ENCODE measurements around the gene TPSG1. TPM values are rescaled to one million over a fixed set of nuclear protein-coding genes. Genes with fewer than 3 reads are reported as not detected.
"Not testable (repeated sequence)": the region's sequence is repeated elsewhere in the genome, so short reads cannot be mapped to it uniquely, and the experiment has no call there.

The TPSG1 gene
- total RNA-seq, 2 experiments from 2014 or later = not detected

DNA sequence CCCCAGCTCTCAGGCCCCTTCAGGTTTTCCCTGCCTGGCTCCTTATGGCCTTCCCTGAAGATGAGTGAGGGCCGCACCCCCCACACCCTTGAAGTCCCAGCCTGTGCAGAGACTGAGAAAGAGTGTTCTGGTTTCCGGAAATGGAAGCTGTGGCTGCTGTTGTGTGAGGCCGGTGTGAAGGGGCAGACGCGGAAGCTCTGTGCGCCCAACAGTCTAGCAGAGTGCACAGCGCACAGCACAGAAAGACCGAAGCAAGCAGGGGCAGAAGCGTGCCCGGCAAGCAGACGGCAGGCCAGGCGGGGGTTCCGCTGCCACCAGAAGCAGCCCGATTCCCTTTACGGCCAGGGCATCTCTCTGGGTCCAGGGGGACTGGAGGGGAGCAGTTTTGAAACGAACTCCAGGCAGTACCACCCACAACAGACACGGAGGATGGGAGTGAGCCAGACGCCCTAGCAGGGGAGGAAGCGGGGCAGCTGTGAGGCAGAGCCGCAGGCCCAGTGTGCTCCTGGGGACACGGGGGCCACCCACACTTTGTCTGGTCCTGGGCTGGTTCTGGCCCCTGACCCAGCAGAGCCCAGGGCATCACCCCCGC, 16.7 kb downstream of the TPSG1 start:
- H3K9me3 Mint-ChIP-seq (ENCODE audit: low read depth) = no peaks in the 10 kb centered on the region
- POLR2A ChIA-PET = no interaction called here
- CTCF ChIA-PET = no interaction called here
- H3K27me3 Mint-ChIP-seq = no peaks in the 10 kb centered on the region
- intact Hi-C loops (cut with DNase I, micrococcal nuclease) = no loop called here
- H3K27ac Mint-ChIP-seq = peak overlapping the region; percentile 71
- DNase-seq (peak; percentile 31), ATAC-seq (peak; percentile 77)
- no peaks in the 10 kb centered on the region for H3K36me3 Mint-ChIP-seq (ENCODE audit: low read depth)
- H3K4me1 Mint-ChIP-seq = peaks cover 5% of the 10 kb centered on the region
- H3K4me3 Mint-ChIP-seq = peak overlapping the region; percentile 29

DNA sequence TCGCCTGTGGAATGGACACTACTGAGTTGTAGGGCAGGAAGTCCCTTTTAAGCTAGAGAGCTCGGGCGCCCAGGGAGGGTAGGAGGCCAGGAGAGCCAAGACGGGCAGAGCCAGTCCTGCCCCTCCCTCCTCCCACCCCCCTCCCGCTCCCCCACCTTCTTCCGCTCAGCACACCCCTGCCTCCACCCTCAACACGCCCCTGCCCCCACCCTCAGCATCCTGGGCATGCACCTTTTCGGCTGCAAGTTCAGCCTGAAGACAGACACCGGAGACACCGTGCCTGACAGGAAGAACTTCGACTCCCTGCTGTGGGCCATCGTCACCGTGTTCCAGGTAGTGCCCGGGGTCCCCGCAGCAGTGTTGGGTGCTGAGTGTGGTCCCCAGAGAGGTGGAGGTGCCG, 18.3 kb downstream of the TPSG1 start:
- H3K27me3 Mint-ChIP-seq = no peaks in the 10 kb centered on the region
- CTCF ChIA-PET = no interaction called here
- intact Hi-C loops (cut with DNase I, micrococcal nuclease) = no loop called here
- ATAC-seq (peak; percentile 27), DNase-seq (peak; percentile 23)
- H3K4me1 Mint-ChIP-seq = peaks cover 5% of the 10 kb centered on the region
- H3K36me3 Mint-ChIP-seq (ENCODE audit: low read depth) = no peaks in the 10 kb centered on the region
- H3K27ac Mint-ChIP-seq = no peak overlapping the region
- POLR2A ChIA-PET = no interaction called here
- peak overlapping the region; percentile 36 for H3K4me3 Mint-ChIP-seq
- no peaks in the 10 kb centered on the region for H3K9me3 Mint-ChIP-seq (ENCODE audit: low read depth)

DNA sequence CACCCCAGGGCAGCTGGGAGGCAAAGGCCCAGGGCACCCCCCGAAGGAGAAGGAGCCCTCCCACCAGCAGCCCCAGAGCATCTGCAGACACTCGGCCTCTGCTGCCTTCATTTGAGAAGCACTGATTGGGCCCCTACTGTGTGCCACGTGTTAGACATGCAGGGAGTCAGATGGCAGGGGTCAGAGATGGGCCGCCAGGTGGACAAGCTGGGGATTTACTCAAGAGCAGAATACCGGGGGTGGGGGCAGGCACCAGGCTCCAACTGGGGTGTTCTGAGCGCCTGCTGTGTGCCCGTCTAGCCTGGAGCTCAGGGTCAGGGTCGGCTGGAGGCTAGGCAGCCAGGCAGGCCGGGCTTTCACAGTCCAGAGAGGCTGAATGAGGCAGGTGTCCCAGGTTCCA, 18.7 kb downstream of the TPSG1 start:
- no peak for ATAC-seq
- H3K27ac Mint-ChIP-seq = no peak overlapping the region
- peaks cover 5% of the 10 kb centered on the region for H3K4me1 Mint-ChIP-seq
- H3K27me3 Mint-ChIP-seq = no peaks in the 10 kb centered on the region
- H3K9me3 Mint-ChIP-seq (ENCODE audit: low read depth) = no peaks in the 10 kb centered on the region
- POLR2A ChIA-PET = no interaction called here
- H3K4me3 Mint-ChIP-seq = no peak overlapping the region
- H3K36me3 Mint-ChIP-seq (ENCODE audit: low read depth) = no peaks in the 10 kb centered on the region
- intact Hi-C loops (cut with DNase I, micrococcal nuclease) = no loop called here
- DNase-seq = no peak
- CTCF ChIA-PET = no interaction called here

DNA sequence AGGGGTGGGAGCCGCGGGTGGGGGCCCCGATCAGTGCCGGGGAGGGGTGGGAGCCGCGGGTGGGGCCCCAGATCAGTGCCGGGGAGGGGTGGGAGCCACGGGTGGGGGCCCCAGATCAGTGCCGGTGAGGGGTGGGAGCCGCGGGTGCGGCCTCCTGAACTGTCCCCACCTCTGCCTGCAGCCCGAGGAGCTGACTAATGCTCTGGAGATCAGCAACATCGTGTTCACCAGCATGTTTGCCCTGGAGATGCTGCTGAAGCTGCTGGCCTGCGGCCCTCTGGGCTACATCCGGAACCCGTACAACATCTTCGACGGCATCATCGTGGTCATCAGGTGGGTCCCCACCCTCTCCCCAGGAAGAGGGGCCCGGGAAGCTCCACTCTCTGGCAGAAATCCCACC, 20.1 kb downstream of the TPSG1 start:
- Mint-ChIP-seq H3K9me3 (ENCODE audit: low read depth) (no peaks in the 10 kb centered on the region), H3K4me1 (peaks cover 5% of the 10 kb centered on the region), H3K4me3 (no peak overlapping the region), H3K36me3 (ENCODE audit: low read depth) (no peaks in the 10 kb centered on the region), H3K27ac (no peak overlapping the region), H3K27me3 (no peaks in the 10 kb centered on the region)
- intact Hi-C loops (cut with DNase I, micrococcal nuclease) = no loop called here
- ChIA-PET POLR2A (no interaction called here), CTCF (no interaction called here)
- DNase-seq (no peak), ATAC-seq (no peak)

DNA sequence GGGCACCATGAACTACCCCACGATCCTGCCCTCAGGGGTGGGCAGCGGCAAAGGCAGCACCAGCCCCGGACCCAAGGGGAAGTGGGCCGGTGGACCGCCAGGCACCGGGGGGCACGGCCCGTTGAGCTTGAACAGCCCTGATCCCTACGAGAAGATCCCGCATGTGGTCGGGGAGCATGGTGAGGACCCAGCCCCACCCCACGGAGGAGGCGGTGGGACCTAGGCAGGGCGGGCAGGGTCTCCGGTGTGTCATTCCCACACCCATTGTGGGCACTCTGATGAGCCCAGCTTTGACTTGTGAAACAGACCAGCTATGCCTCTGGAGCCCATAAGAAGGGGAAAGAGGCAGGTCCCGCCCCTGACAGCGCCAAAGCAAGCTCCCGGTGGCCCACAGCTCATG, 22.8 kb downstream of the TPSG1 start:
- Mint-ChIP-seq H3K9me3 (ENCODE audit: low read depth) (no peaks in the 10 kb centered on the region), H3K4me1 (no peaks in the 10 kb centered on the region), H3K36me3 (ENCODE audit: low read depth) (no peaks in the 10 kb centered on the region), H3K4me3 (no peak overlapping the region), H3K27me3 (no peaks in the 10 kb centered on the region), H3K27ac (no peak overlapping the region)
- ChIA-PET POLR2A (no interaction called here), CTCF (no interaction called here)
- DNase-seq (no peak), ATAC-seq (no peak)
- intact Hi-C loops (cut with DNase I, micrococcal nuclease) = no loop called here

DNA sequence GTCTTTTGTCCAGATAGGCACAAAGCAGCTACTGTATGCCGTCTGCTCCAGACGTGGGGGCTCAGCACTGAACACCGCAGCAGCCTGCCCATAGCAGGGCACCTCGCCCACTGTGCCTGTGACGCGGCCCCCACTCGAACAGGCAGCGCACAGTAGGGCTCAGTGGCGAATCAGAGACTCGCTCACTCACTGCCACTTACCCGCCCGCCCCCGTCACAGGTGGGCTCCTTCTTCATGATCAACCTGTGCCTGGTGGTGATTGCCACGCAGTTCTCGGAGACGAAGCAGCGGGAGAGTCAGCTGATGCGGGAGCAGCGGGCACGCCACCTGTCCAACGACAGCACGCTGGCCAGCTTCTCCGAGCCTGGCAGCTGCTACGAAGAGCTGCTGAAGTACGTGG, 23.6 kb downstream of the TPSG1 start:
- no peak for ATAC-seq
- H3K9me3 Mint-ChIP-seq (ENCODE audit: low read depth) = no peaks in the 10 kb centered on the region
- no peaks in the 10 kb centered on the region for H3K36me3 Mint-ChIP-seq (ENCODE audit: low read depth)
- DNase-seq = no peak
- H3K27ac Mint-ChIP-seq = no peak overlapping the region
- H3K4me3 Mint-ChIP-seq = no peak overlapping the region
- H3K27me3 Mint-ChIP-seq = no peaks in the 10 kb centered on the region
- ChIA-PET CTCF (no interaction called here), POLR2A (no interaction called here)
- H3K4me1 Mint-ChIP-seq = no peaks in the 10 kb centered on the region
- intact Hi-C loops (cut with DNase I, micrococcal nuclease) = no loop called here

DNA sequence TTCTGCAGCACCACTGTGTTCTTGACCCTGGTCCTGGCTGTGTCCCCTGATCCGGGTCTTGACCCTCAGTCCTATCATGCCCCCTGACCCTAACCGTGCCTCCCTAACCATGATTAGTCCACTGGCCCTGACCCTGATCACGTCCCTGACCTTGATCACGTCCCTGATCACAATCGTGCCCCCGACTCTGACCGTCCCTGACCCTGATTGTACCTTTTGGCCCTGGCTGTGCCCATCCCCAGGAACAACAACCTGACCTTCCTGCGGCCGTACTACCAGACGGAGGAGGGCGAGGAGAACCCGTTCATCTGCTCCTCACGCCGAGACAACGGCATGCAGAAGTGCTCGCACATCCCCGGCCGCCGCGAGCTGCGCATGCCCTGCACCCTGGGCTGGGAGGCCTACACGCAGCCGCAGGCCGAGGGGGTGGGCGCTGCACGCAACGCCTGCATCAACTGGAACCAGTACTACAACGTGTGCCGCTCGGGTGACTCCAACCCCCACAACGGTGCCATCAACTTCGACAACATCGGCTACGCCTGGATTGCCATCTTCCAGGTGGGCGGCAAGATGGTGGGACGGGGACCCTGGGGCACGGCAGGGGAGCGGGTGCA, 24.9 kb downstream of the TPSG1 start:
- CTCF ChIA-PET = no interaction called here
- DNase-seq (no peak), ATAC-seq (no peak)
- H3K4me3 Mint-ChIP-seq = no peak overlapping the region
- no peak overlapping the region for H3K27ac Mint-ChIP-seq
- H3K36me3 Mint-ChIP-seq (ENCODE audit: low read depth) = no peaks in the 10 kb centered on the region
- intact Hi-C loops (cut with DNase I, micrococcal nuclease) = no loop called here
- POLR2A ChIA-PET = no interaction called here
- no peaks in the 10 kb centered on the region for H3K4me1 Mint-ChIP-seq
- no peaks in the 10 kb centered on the region for H3K9me3 Mint-ChIP-seq (ENCODE audit: low read depth)
- H3K27me3 Mint-ChIP-seq = no peaks in the 10 kb centered on the region

DNA sequence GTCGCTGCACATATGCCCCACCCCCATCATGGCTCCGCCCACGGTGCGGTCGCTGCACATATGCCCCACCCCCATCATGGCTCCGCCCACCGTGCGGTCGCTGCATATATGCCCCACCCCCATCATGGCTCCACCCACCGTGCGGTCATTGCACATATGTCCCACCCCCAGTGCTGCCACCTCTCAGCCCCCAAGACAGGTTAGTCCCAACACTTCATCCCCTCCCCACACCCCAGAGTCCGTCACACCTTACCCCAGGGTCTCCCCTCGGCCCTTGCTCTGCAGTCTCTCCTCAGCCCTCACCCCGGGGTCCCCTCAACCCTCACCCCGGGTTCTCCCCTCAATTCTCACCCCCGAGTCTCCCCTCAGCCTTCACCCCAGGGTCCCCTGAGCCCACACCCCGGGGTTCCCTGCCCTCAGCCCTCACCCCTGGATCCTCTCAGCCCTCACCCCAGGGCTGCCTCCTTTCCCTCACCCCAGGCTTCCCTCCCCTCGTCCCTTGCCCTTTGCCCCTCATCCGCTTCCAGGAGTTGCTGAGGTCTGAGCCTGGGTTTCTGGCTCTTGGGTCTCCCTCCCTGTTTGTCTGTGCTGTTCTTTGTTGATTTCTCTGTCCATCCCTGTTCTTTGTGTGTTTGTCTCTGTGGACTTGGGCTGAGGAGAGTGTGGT, 25.6 kb downstream of the TPSG1 start:
- Mint-ChIP-seq H3K9me3 (ENCODE audit: low read depth) (no peaks in the 10 kb centered on the region), H3K4me3 (no peak overlapping the region), H3K36me3 (ENCODE audit: low read depth) (no peaks in the 10 kb centered on the region), H3K27me3 (no peaks in the 10 kb centered on the region), H3K27ac (no peak overlapping the region), H3K4me1 (no peaks in the 10 kb centered on the region)
- ChIA-PET CTCF (no interaction called here), POLR2A (no interaction called here)
- intact Hi-C loops (cut with DNase I, micrococcal nuclease) = no loop called here
- peak; percentile 20 for DNase-seq
- no peak for ATAC-seq

DNA sequence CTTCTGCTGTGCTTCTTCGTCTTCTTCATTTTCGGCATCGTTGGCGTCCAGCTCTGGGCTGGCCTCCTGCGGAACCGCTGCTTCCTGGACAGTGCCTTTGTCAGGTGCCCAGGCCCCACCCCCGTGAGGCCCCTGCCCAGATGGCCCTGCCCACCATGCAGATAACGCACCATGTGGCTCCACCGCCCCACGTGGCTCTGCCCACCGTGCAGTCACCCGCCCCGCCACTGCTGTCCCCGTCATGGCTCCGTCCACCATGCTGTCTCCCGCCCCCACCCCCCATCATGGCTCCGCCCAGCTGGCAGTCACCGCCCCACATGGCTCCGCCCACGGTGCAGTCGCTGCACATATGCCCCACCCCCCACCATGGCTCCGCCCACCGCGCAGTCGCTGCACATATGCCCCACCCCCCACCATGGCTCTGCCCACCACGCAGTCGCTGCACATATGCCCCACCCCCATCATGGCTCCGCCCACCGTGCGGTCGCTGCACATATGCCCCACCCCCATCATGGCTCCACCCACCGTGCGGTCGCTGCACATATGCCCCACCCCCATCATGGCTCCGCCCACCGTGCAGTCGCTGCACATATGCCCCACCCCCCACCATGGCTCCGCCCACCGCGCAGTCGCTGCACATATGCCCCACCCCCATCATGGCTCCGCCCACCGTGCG, 26.3 kb downstream of the TPSG1 start:
- H3K4me3 Mint-ChIP-seq; H3K4me1 Mint-ChIP-seq; POLR2A ChIA-PET; H3K9me3 Mint-ChIP-seq (ENCODE audit: low read depth); ATAC-seq; CTCF ChIA-PET; H3K27ac Mint-ChIP-seq; H3K36me3 Mint-ChIP-seq (ENCODE audit: low read depth); intact Hi-C loops (cut with DNase I, micrococcal nuclease); H3K27me3 Mint-ChIP-seq: not testable (repeated sequence)
- peak; percentile 57 for DNase-seq

DNA sequence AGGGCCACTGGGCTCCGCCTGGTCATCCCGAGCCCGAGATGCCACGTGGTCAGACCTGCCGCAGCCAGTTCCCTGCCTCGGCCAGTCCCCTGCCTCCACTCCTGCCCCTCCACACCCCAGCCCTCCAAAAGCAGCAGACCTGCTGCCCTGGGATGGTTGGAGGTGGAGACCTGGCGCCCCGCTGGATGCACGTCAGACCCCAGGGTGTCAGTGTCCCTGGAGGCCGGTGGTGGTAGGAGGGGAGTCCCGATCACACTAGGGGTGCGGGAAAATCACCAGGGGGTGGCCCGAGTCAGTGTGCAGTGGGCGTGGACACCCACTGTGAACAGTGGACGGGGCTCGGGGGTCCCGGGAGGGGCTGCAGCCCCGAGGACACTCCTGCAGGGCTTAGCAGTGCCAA, 26.9 kb downstream of the TPSG1 start:
- ChIA-PET POLR2A (no interaction called here), CTCF (no interaction called here)
- no peaks in the 10 kb centered on the region for H3K36me3 Mint-ChIP-seq (ENCODE audit: low read depth)
- no peaks in the 10 kb centered on the region for H3K4me1 Mint-ChIP-seq
- no peaks in the 10 kb centered on the region for H3K27me3 Mint-ChIP-seq
- intact Hi-C loops (cut with DNase I, micrococcal nuclease) = no loop called here
- ATAC-seq = no peak
- no peak overlapping the region for H3K27ac Mint-ChIP-seq
- H3K9me3 Mint-ChIP-seq (ENCODE audit: low read depth) = no peaks in the 10 kb centered on the region
- DNase-seq = no peak
- H3K4me3 Mint-ChIP-seq = no peak overlapping the region

DNA sequence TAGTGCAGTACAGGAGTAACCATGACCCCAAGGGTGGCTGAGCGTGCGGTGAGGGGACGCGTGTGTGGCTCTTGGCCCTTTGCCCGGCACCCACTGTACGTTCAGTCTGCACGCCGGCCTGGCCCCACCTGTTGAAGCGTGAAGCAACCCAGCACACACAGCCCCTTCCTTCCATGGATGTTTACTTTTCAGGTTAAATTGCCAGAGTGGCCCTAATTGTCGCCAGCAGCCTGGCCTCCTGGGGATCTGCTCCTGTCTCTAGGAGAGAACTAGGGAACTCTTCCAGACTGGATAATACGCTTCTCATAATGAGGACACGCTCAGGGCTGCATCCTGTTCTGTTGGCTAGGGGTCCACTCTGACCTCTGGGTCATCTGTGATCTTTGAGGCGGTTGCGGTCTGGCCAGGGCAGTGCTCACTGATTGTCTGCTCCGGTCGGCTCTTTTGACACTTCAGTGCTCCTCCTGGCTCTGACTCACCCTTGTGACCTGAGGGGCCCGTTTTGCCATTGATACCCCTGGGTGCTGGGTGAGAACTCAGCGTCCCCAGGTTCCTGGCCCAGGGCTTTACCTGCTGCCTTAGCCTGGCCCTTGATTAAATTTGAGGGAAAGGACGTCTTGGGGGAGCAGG, 27.7 kb downstream of the TPSG1 start:
- CTCF ChIA-PET = no interaction called here
- Mint-ChIP-seq H3K4me3 (no peak overlapping the region), H3K27ac (no peak overlapping the region), H3K9me3 (ENCODE audit: low read depth) (no peaks in the 10 kb centered on the region), H3K36me3 (ENCODE audit: low read depth) (no peaks in the 10 kb centered on the region), H3K27me3 (no peaks in the 10 kb centered on the region), H3K4me1 (no peaks in the 10 kb centered on the region)
- no peak for DNase-seq
- POLR2A ChIA-PET = no interaction called here
- no peak for ATAC-seq
- intact Hi-C loops (cut with DNase I, micrococcal nuclease) = no loop called here

DNA sequence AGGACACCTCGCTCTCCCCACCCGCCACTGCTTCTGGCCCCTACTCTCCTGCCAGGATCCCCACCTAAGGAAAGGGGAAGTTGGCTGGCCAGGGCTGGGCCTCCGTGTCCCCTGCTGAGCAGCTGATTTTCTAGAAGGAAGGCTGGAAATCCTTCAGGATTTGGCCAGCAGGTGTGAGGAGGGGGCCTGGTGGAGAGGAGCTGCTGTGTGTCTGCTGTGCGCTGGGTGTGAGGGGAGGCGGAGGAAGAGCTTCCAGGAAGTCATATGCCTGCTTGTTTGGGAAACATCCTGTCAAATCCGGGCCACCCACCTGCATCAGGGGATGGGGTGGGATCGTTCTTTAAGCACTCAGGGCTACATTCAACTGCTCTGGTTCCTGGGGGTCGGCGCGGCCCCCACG, 28.6 kb downstream of the TPSG1 start:
- H3K4me1 Mint-ChIP-seq = no peaks in the 10 kb centered on the region
- H3K27me3 Mint-ChIP-seq = no peaks in the 10 kb centered on the region
- no peak overlapping the region for H3K4me3 Mint-ChIP-seq
- intact Hi-C loops (cut with DNase I, micrococcal nuclease) = no loop called here
- no peaks in the 10 kb centered on the region for H3K9me3 Mint-ChIP-seq (ENCODE audit: low read depth)
- no peak for DNase-seq
- H3K36me3 Mint-ChIP-seq (ENCODE audit: low read depth) = no peaks in the 10 kb centered on the region
- ChIA-PET POLR2A (no interaction called here), CTCF (no interaction called here)
- no peak overlapping the region for H3K27ac Mint-ChIP-seq
- ATAC-seq = no peak
